Hepatocyte (in vitro differentiated cells): ENCODE results near the gene ATR.

ENCODE experiments used
- EZH2 ChIP-seq: fragments of 200-600 bp; sonication (generic); IDR thresholded peaks from 2 replicates; pipeline ENCODE4 v1.6.1; 2016; ENCODE audit warnings: antibody characterized with exemption, mild to moderate bottlenecking, borderline replicate concordance
- EZH2phosphoT487 ChIP-seq: fragments of 200-600 bp; sonication (generic); IDR thresholded peaks from one replicate; pipeline ENCODE4 v1.6.1; 2018; ENCODE audit warnings: antibody characterized with exemption, mild to moderate bottlenecking, low read depth, moderate library complexity; ENCODE audit not compliant: unreplicated experiment, severe bottlenecking
- TF ChIP-seq, protein P1 (sequence below): fragments of 200-600 bp; sonication (generic); IDR thresholded peaks from 2 replicates; pipeline ENCODE4 v1.5.1; 2016; ENCODE audit warnings: antibody characterized with exemption, mild to moderate bottlenecking; ENCODE audit not compliant: poor library complexity

DNA sequence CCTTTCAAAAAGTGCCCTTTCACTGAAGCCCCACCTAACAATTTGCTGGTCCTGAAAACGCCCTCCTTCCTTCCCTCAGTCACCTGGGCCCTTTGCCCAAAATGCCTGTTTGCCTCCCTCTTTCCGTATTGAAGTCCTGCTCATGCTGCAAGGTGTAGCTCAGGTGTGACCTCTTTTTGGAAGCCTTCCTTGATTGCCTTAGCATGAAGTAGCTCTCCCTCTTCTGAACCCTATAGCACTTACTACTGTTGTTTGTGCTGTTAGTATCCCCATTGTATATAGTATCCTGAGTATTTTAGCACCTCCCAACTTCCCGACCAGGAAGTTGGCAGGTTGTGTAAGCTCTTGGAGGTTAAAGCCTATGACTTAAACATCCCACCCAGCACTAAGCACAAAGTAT, 19.4 kb upstream of the ATR start:
- TF ChIP-seq EZH2 (no peak), EZH2phosphoT487 (no peak)
- TF ChIP-seq, protein P1, sequence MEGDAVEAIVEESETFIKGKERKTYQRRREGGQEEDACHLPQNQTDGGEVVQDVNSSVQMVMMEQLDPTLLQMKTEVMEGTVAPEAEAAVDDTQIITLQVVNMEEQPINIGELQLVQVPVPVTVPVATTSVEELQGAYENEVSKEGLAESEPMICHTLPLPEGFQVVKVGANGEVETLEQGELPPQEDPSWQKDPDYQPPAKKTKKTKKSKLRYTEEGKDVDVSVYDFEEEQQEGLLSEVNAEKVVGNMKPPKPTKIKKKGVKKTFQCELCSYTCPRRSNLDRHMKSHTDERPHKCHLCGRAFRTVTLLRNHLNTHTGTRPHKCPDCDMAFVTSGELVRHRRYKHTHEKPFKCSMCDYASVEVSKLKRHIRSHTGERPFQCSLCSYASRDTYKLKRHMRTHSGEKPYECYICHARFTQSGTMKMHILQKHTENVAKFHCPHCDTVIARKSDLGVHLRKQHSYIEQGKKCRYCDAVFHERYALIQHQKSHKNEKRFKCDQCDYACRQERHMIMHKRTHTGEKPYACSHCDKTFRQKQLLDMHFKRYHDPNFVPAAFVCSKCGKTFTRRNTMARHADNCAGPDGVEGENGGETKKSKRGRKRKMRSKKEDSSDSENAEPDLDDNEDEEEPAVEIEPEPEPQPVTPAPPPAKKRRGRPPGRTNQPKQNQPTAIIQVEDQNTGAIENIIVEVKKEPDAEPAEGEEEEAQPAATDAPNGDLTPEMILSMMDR = no peak
